T-helper 1 cell treated with Interleukin-12 subunit alpha and Interleukin-12 subunit beta and Interleukin-4 antibody, amounts not matched to agents 30 μg/mL and 1 μg/mL, for 36 hours (primary cell): ENCODE measurements around the gene SCAMP5.

ENCODE experiments used
- H3K27ac Mint-ChIP-seq: one replicate; pipeline ENCODE4 v1.8.0; 2021; ENCODE audit warnings: mild to moderate bottlenecking, mixed read lengths
- H3K27me3 Mint-ChIP-seq: one replicate; pipeline ENCODE4 v1.8.0; 2021; ENCODE audit warnings: low read depth, mixed read lengths
- H3K36me3 Mint-ChIP-seq: one replicate; pipeline ENCODE4 v1.8.0; 2021; ENCODE audit warnings: low read depth, mixed read lengths
- H3K4me1 Mint-ChIP-seq: one replicate; pipeline ENCODE4 v1.8.0; 2021; ENCODE audit warnings: low read depth, mixed read lengths
- H3K4me3 Mint-ChIP-seq: one replicate; pipeline ENCODE4 v1.8.0; 2021; ENCODE audit warnings: mild to moderate bottlenecking, moderate library complexity, mixed read lengths
- H3K9me3 Mint-ChIP-seq: one replicate; pipeline ENCODE4 v1.8.0; 2021; ENCODE audit warnings: mixed read lengths

Gene SCAMP5

DNA sequence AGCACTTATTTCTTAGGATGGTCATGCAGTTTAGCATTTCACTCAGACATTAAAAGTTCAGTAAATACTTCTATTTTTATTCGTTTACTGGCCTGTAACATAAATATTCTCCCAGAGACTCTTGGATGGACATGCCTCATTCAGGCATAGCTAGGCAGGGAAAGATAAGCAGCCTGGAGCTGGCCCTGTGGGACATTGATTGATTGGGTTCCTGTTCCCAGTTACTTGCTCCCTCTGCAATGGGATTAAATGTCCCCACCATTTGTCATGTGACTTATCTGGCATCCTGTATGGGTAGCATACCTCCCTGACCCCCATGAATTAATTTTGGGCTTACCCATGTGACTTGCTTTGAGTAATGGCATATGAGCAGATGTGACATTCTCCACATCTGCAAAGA is 2.7 kb upstream of the SCAMP5 start:
- no peaks in the 10 kb centered on the region for H3K9me3 Mint-ChIP-seq
- H3K27me3 Mint-ChIP-seq, result peaks cover 32% of the 10 kb centered on the region
- H3K4me1 Mint-ChIP-seq, result peaks cover 7% of the 10 kb centered on the region
- H3K27ac Mint-ChIP-seq, result no peak overlapping the region
- H3K36me3 Mint-ChIP-seq, result no peaks in the 10 kb centered on the region
- no peak overlapping the region for H3K4me3 Mint-ChIP-seq

- Mint-ChIP-seq H3K27me3 (peaks cover 41% of the 10 kb centered on the region), H3K9me3 (no peaks in the 10 kb centered on the region), H3K27ac (no peak overlapping the region), H3K36me3 (no peaks in the 10 kb centered on the region), H3K4me3 (no peak overlapping the region), H3K4me1 (peaks cover 7% of the 10 kb centered on the region)
These were observed 1.1 kb upstream of the SCAMP5 start for GRCh38 chr15:74994236-74994635.

- no peak overlapping the region for H3K27ac Mint-ChIP-seq
- peaks cover 7% of the 10 kb centered on the region for H3K4me1 Mint-ChIP-seq
- H3K9me3 Mint-ChIP-seq, result no peaks in the 10 kb centered on the region
- peaks cover 42% of the 10 kb centered on the region for H3K27me3 Mint-ChIP-seq
- H3K4me3 Mint-ChIP-seq, result peak overlapping the region; percentile 54
- no peaks in the 10 kb centered on the region for H3K36me3 Mint-ChIP-seq
These were observed 678 bp upstream of the SCAMP5 start for GRCh38 chr15:74994685-74995084.

GRCh38 chr15:74995779-74996765 is 709 bp downstream of the SCAMP5 start:
- H3K4me3 Mint-ChIP-seq, result peak overlapping the region; percentile 52
- H3K9me3 Mint-ChIP-seq, result no peaks in the 10 kb centered on the region
- H3K27ac Mint-ChIP-seq, result no peak overlapping the region
- H3K36me3 Mint-ChIP-seq, result no peaks in the 10 kb centered on the region
- peaks cover 38% of the 10 kb centered on the region for H3K27me3 Mint-ChIP-seq
- H3K4me1 Mint-ChIP-seq, result peaks cover 7% of the 10 kb centered on the region

DNA sequence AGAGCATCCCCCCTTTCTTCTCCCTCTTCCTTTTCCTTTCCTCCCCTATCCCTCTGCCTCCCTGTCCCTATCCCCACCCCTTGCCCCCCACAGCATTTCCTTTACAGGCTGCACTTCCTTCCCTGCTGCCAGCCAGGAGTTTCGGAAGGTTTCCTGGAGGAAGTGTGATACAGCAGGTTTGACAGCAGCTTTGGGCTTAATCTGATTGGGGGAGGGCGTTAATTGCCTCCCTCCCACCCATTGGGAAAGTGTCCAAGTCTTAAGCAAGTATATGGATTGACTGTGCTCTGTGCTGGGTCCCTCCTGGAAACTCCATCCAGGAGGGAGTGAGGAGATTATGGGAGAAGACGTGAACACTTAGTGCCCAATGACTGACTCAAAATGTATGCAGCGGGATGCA is 1.8 kb downstream of the SCAMP5 start:
- H3K9me3 Mint-ChIP-seq, result no peaks in the 10 kb centered on the region
- H3K4me3 Mint-ChIP-seq, result no peak overlapping the region
- no peak overlapping the region for H3K27ac Mint-ChIP-seq
- H3K27me3 Mint-ChIP-seq, result peaks cover 34% of the 10 kb centered on the region
- H3K36me3 Mint-ChIP-seq, result no peaks in the 10 kb centered on the region
- H3K4me1 Mint-ChIP-seq, result peaks cover 7% of the 10 kb centered on the region

- Mint-ChIP-seq H3K9me3 (no peaks in the 10 kb centered on the region), H3K4me1 (peaks cover 7% of the 10 kb centered on the region), H3K36me3 (no peaks in the 10 kb centered on the region), H3K27ac (no peak overlapping the region), H3K27me3 (peaks cover 36% of the 10 kb centered on the region), H3K4me3 (no peak overlapping the region)
These were observed 2.2 kb downstream of the SCAMP5 start for GRCh38 chr15:74997543-74997942.

DNA sequence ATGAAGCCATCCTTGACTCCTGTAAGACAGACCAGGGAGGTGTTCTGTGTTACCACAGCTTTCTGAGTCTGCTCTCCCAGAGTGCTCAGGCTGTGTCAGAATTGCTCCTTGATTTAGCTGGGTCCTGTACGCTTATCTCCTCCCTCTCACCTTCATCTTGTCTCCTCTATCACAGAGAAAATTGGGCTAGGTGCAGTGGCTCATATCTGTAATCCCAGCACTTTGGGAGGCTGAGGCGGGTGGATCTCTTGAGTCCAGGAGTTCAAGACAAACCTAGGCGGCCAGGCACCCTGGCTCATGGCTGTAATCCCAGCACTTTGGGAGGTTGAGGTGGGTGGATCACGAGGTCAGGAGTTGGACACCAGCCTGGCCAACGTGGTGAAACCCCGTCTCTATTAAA is 5.9 kb downstream of the SCAMP5 start:
- Mint-ChIP-seq H3K27me3 (peaks cover 27% of the 10 kb centered on the region), H3K9me3 (no peaks in the 10 kb centered on the region), H3K27ac (no peak overlapping the region), H3K4me1 (no peaks in the 10 kb centered on the region), H3K36me3 (no peaks in the 10 kb centered on the region), H3K4me3 (no peak overlapping the region)

DNA sequence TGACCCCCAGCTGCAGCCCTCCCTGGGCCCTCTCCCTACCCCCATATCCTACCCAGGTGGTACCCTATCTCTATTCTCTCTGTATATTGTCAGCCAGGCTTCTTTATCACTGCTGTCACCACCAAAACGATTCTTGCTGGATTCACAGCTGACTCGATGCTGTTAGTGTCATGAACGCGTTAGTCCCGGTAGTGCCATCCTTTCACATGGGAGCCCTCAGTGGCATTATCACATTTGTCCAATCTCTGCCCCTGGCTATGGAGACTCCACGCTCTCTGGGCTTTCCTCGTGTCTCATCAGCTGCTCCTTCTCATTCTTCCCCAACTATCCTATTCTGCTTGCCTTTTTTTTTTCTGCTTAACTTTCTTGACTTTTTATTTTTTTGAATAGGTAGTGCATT is 7.0 kb downstream of the SCAMP5 start:
- Mint-ChIP-seq H3K27me3 (peaks cover 16% of the 10 kb centered on the region), H3K4me1 (no peaks in the 10 kb centered on the region), H3K36me3 (no peaks in the 10 kb centered on the region), H3K9me3 (no peaks in the 10 kb centered on the region), H3K4me3 (no peak overlapping the region), H3K27ac (no peak overlapping the region)

DNA sequence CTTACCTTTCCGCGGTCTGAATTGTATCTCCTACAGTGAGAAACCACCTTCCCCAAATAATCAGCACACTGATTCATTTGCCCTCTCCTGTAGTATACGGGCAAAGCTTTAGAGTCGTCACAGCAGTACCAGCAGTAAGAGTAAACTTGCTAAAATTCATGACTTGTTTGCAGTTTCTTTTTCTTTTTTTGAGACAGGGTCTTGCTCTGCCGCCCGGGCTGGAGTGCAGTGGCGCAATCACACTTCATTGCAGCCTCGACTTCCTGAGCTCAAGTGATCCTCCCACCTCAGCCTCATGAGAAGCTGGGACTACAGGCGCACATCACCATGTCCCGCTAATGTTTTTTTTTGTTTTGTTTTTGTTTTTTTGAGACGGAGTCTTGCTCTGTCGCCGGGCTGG is 11.9 kb downstream of the SCAMP5 start:
- H3K36me3 Mint-ChIP-seq, result no peaks in the 10 kb centered on the region
- H3K4me1 Mint-ChIP-seq, result peaks cover 3% of the 10 kb centered on the region
- H3K27me3 Mint-ChIP-seq, result peaks cover 30% of the 10 kb centered on the region
- H3K9me3 Mint-ChIP-seq, result no peaks in the 10 kb centered on the region
- no peak overlapping the region for H3K27ac Mint-ChIP-seq
- no peak overlapping the region for H3K4me3 Mint-ChIP-seq

- no peak overlapping the region for H3K27ac Mint-ChIP-seq
These were observed 12.9 kb downstream of the SCAMP5 start for GRCh38 chr15:75008221-75008625.

GRCh38 chr15:75008629-75009326 is 13.4 kb downstream of the SCAMP5 start:
- no peak overlapping the region for H3K27ac Mint-ChIP-seq

More at GRCh38 chr15:75008221-75008625, 12.9 kb downstream of the SCAMP5 start:
- H3K9me3 Mint-ChIP-seq, result no peaks in the 10 kb centered on the region
- no peak overlapping the region for H3K4me3 Mint-ChIP-seq
- peaks cover 26% of the 10 kb centered on the region for H3K27me3 Mint-ChIP-seq
- H3K4me1 Mint-ChIP-seq, result peaks cover 3% of the 10 kb centered on the region
- no peaks in the 10 kb centered on the region for H3K36me3 Mint-ChIP-seq

DNA sequence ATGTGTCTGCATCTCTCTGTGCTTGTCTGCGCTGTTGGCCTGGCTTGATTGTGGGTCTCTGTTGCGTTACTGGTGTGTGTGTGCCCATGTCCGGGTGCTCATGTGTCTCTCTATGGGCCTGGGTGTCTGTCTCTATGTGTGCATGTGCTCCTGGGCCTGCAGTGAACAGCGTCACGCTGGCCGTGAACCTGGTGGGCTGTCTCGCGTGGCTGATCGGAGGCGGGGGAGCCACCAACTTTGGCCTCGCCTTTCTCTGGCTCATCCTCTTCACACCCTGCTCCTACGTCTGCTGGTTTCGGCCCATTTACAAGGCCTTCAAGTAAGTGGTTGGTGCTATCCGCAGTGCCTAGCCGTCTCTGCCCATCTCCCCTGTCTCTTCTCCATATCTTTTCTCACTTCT is 21.1 kb downstream of the SCAMP5 start:
- H3K36me3 Mint-ChIP-seq, result no peaks in the 10 kb centered on the region
- no peak overlapping the region for H3K27ac Mint-ChIP-seq
- H3K9me3 Mint-ChIP-seq, result no peaks in the 10 kb centered on the region
- H3K4me1 Mint-ChIP-seq, result no peaks in the 10 kb centered on the region
- peaks cover under 1% of the 10 kb centered on the region for H3K27me3 Mint-ChIP-seq
- H3K4me3 Mint-ChIP-seq, result no peak overlapping the region

More at GRCh38 chr15:75008629-75009326, 13.4 kb downstream of the SCAMP5 start:
- no peaks in the 10 kb centered on the region for H3K9me3 Mint-ChIP-seq
- peaks cover 3% of the 10 kb centered on the region for H3K4me1 Mint-ChIP-seq
- H3K4me3 Mint-ChIP-seq, result no peak overlapping the region
- no peaks in the 10 kb centered on the region for H3K36me3 Mint-ChIP-seq
- peaks cover 26% of the 10 kb centered on the region for H3K27me3 Mint-ChIP-seq

GRCh38 chr15:75019916-75020315 is 24.6 kb downstream of the SCAMP5 start:
- H3K4me1 Mint-ChIP-seq, result peaks cover 10% of the 10 kb centered on the region
- no peak overlapping the region for H3K4me3 Mint-ChIP-seq
- no peaks in the 10 kb centered on the region for H3K27me3 Mint-ChIP-seq
- peaks cover 2% of the 10 kb centered on the region for H3K36me3 Mint-ChIP-seq
- H3K27ac Mint-ChIP-seq, result no peak overlapping the region
- no peaks in the 10 kb centered on the region for H3K9me3 Mint-ChIP-seq

DNA sequence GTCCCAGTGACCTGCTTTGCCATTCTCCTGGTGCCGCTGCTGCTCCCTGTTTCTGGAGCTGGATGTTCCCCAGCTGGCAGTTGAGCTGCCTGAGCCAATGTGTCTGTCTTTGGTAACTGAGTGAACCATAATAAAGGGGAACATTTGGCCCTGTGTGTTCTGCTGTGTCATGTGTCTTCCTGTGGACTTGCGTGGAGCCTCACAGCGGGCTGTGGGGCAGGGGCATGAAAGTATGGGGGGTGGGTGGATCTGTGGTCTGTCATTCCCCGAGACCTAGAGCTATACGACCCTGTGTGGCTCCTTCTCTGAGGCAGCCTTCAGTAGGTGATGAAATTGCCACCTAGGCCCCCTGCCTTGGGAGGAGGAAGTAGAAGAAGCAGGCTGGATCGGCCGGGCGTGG is 26.0 kb downstream of the SCAMP5 start:
- H3K27me3 Mint-ChIP-seq, result no peaks in the 10 kb centered on the region
- no peak overlapping the region for H3K27ac Mint-ChIP-seq
- H3K36me3 Mint-ChIP-seq, result peaks cover 2% of the 10 kb centered on the region
- peaks cover 18% of the 10 kb centered on the region for H3K4me1 Mint-ChIP-seq
- H3K9me3 Mint-ChIP-seq, result no peaks in the 10 kb centered on the region
- H3K4me3 Mint-ChIP-seq, result no peak overlapping the region

GRCh38 chr15:75022783-75023180 is 27.4 kb downstream of the SCAMP5 start:
- Mint-ChIP-seq H3K4me3 (peak overlapping the region; percentile 99), H3K27me3 (no peaks in the 10 kb centered on the region), H3K27ac (no peak overlapping the region)

More at GRCh38 chr15:75022783-75023180, 27.4 kb downstream of the SCAMP5 start:
- H3K9me3 Mint-ChIP-seq, result no peaks in the 10 kb centered on the region
- H3K4me1 Mint-ChIP-seq, result peaks cover 18% of the 10 kb centered on the region
- peaks cover 2% of the 10 kb centered on the region for H3K36me3 Mint-ChIP-seq
